K562 (cell line): ENCODE results near the gene HSPA1L. TPM values are rescaled to one million over a fixed set of nuclear protein-coding genes. Genes with fewer than 3 reads are reported as not detected.
A peak's percentile ranks its signal among the peaks of the same experiment; 100 is the strongest.

Experiments used
- BRF1 ChIP-seq: IDR thresholded peaks from 3 replicates; pipeline ENCODE4 v1.6.1; 2011; ENCODE audit warnings: borderline replicate concordance, mild to moderate bottlenecking; ENCODE audit not compliant: insufficient read length; ENCODE audit errors: extremely low read depth
- CEBPG ChIP-seq, 3 experiments: fragments of 200-800 bp in 1 of 3; sonication (Bioruptor generic) in 1 of 3; sonication (generic) in 1 of 3; formaldehyde crosslinking in 1 of 3; IDR thresholded peaks in 2 of 3; conservative IDR thresholded peaks in 1 of 3; 2 replicates each; pipeline versions ENCODE4 v1.6.1 to v1.8.0; 2016 to 2022; ENCODE audit warnings: missing compliant biosample characterization in 2 of 3, missing genetic modification characterization in 2 of 3, mild to moderate bottlenecking in 1 of 3, missing genetic modification reagents in 1 of 3
- COPS2 ChIP-seq: fragments of 450-650 bp; conservative IDR thresholded peaks from 2 replicates; pipeline ENCODE4 v1.6.1; 2016; ENCODE audit warnings: mild to moderate bottlenecking, moderate library complexity
- CUX1 ChIP-seq: fragments of 200-800 bp; sonication (Bioruptor generic); IDR thresholded peaks from 2 replicates; pipeline ENCODE4 v1.6.1; 2016; ENCODE audit warnings: missing genetic modification characterization, missing compliant biosample characterization
- DEAF1 ChIP-seq: fragments of 450-650 bp; formaldehyde crosslinking; IDR thresholded peaks from 2 replicates; pipeline ENCODE4 v1.4.0; 2020; ENCODE audit warnings: mild to moderate bottlenecking, moderate library complexity
- ELF1 ChIP-seq: fragments of 200-800 bp; sonication (Bioruptor generic); IDR thresholded peaks from 2 replicates; pipeline ENCODE4 v1.6.1; 2016; ENCODE audit warnings: missing genetic modification characterization, missing compliant biosample characterization
- ELF2 ChIP-seq: fragments of 250-450 bp; sonication (Bioruptor Pico); IDR thresholded peaks from 2 replicates; pipeline ENCODE4 v1.5.0; 2021; ENCODE audit warnings: mild to moderate bottlenecking
- EZH2 ChIP-seq: IDR thresholded peaks from 2 replicates; pipeline ENCODE4 v1.6.1; 2012; ENCODE audit warnings: low read depth, mild to moderate bottlenecking, inconsistent platforms, low read length, borderline replicate concordance
- FOXA3 ChIP-seq, 2 experiments: fragments of 450-650 bp in 1 of 2; sonication (generic) in 1 of 2; formaldehyde crosslinking; IDR thresholded peaks in 1 of 2; conservative IDR thresholded peaks in 1 of 2; 2 replicates each; pipeline versions ENCODE4 v1.4.0 to v1.8.0; 2020 to 2022; ENCODE audit warnings: mild to moderate bottlenecking in 2 of 2, missing genetic modification reagents in 1 of 2
- LCOR ChIP-seq: sonication (generic); formaldehyde crosslinking; IDR thresholded peaks from 2 replicates; pipeline ENCODE4 v1.8.0; 2022; ENCODE audit warnings: mild to moderate bottlenecking, missing genetic modification reagents
- NCOA4 ChIP-seq: fragments of 450-650 bp; IDR thresholded peaks from 2 replicates; pipeline ENCODE4 v1.6.1; 2018; ENCODE audit warnings: mild to moderate bottlenecking; ENCODE audit not compliant: partially characterized antibody
- NR1H2 ChIP-seq: sonication (generic); formaldehyde crosslinking; IDR thresholded peaks from 2 replicates; pipeline ENCODE4 v1.4.0; 2020; ENCODE audit warnings: mild to moderate bottlenecking, missing genetic modification reagents
- RBM17 ChIP-seq: fragments of 200-400 bp; formaldehyde crosslinking; IDR thresholded peaks from 2 replicates; pipeline ENCODE4 v1.6.1; 2017; ENCODE audit warnings: low read depth, mild to moderate bottlenecking, low read length, borderline replicate concordance
- RUNX1 ChIP-seq: sonication (generic); IDR thresholded peaks from 2 replicates; pipeline ENCODE4 v1.6.1; 2016; ENCODE audit warnings: antibody characterized with exemption, low read depth
- THAP7 ChIP-seq: fragments of 250-450 bp; sonication (Bioruptor Pico); IDR thresholded peaks from 2 replicates; pipeline ENCODE4 v1.5.0; 2021
- ZBTB1 ChIP-seq: sonication (generic); formaldehyde crosslinking; IDR thresholded peaks from 2 replicates; pipeline ENCODE4 v1.8.1; 2023; ENCODE audit warnings: missing genetic modification reagents, low read depth, mild to moderate bottlenecking, borderline replicate concordance
- ZNF146 ChIP-seq: IDR thresholded peaks from one replicate; pipeline ENCODE4 v1.6.1; 2018; ENCODE audit warnings: missing compliant biosample characterization; ENCODE audit not compliant: unreplicated experiment
- polyA plus RNA-seq, 8 experiments: library from polyadenylated mRNA; depleted of rRNA in 4 of 8; stranded (reverse) in 5 of 8; unstranded in 3 of 8; fragments of >200 nt; fragmentation: Nextera tagmentation in 2 of 8; fragmentation: Illumina TruSeq in 1 of 8; extraction: Ambion mirVana in 2 of 8; extraction: Trizol in 1 of 8; gene quantifications; 2 replicates each; pipeline versions ENCODE4 v1.2.1 to v1.2.3, GENCODE V29; 2011 to 2014; ENCODE audit warnings: inconsistent platforms in 1 of 8, missing spikeins in 1 of 8
- total RNA-seq, 7 experiments: library from RNA; depleted of rRNA in 6 of 7; stranded (reverse); fragments of >200 nt in 6 of 7; fragmentation: Illumina TruSeq in 2 of 7; extraction: Trizol in 2 of 7; gene quantifications; 2 replicates each; pipeline versions ENCODE4 v1.2.1 to v1.2.3, GENCODE V29; 2011 to 2021; ENCODE audit warnings: low replicate concordance in 1 of 7

Gene HSPA1L
- total and polyA plus RNA-seq, 9 of the 15 experiments (the other 6 are each of a cell fraction or from before 2014, with no cell fraction given) = 0.14 to 2.1 (median 1.3) TPM

DNA sequence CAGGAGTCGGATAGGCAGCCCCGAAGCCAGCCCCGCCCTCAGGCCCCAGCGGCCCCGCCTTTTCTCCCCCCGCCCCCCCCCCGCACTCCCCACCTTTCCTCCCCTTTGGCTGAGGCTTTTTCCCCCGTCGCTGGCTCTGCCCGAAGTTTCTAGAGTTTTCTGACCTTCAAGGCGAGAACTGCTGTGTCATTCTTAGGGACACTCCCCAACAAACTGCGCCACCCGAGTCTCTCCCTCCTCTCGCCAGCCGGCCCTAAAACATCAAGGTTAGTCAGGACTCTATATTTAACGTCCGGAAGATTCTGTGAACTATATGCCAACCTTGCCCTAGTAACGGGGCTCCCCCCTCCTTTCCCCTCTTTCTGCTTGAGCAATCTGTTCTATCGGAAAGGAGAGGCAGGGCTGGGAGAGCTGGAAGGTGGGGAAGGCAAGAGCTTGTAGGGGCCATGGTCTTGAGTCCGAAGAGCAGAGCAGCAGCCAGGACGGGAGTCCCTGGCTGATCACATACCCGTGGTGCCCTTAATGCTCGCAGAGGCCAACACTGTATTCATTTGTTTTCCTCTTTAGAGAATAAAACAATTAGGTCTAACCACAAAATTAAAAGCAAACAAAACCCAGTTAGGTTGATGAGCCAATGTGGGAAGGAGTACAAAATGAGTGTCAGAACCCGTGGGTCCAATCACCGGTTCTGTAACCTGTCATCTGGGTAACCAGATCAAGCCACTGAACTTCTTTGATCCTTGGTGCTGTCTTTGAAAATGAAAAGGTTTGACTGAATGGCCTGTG is 7.1 kb upstream of the HSPA1L start (continued):
- TF ChIP-seq ZNF146 (CRISPR knock-in tag) (no peak), COPS2 (no peak), LCOR (CRISPR knock-in tag) (peak; percentile 29), DEAF1 (CRISPR knock-in tag) (no peak), CEBPG (CRISPR knock-in tag; IDR thresholded peaks at IDR 0.05) (peak; percentile 51; the same call in 1 of the 2 replicates), CEBPG (tag; conservative IDR thresholded peaks at IDR 0.05 in 1 of 2, IDR thresholded peaks at IDR 0.05 in 1 of 2) (peak in 1 of 2 experiments; percentile 60; a peak in 2 of 4 replicates), RUNX1 (no peak), NR1H2 (CRISPR knock-in tag) (0 out of 2 replicates have a peak, but pooled peaks have one; percentile 44), EZH2 (no peak), ZBTB1 (CRISPR knock-in tag) (no peak), FOXA3 (CRISPR knock-in tag; conservative IDR thresholded peaks at IDR 0.05 in 1 of 2, IDR thresholded peaks at IDR 0.05 in 1 of 2) (no peak), CUX1 (CRISPR knock-in tag) (no peak), BRF1 (no peak), ELF2 (CRISPR knock-in tag) (0 out of 2 replicates have a peak, but pooled peaks have one; percentile 18), ELF1 (no peak), NCOA4 (no peak), RBM17 (no peak), THAP7 (0 out of 2 replicates have a peak, but pooled peaks have one; percentile 24)
